ENCODE data around the gene C15orf61. TPM values are rescaled to one million over a fixed set of nuclear protein-coding genes. Genes with fewer than 3 reads are reported as not detected.

Gene C15orf61
- polyA plus RNA-seq, 1 donor = 4.9 TPM

- Histone ChIP-seq H3K4me3 (ENCODE audit: low read length) (no peak overlapping the region), H3K4me1 (ENCODE audit: control insufficient read depth, insufficient read depth, low read length) (no peaks in the 10 kb centered on the region), H3K27me3 (ENCODE audit: control insufficient read depth, insufficient read depth, low read length) (no peaks in the 10 kb centered on the region), H3K9me3 (ENCODE audit: control insufficient read depth, low read depth, low read length) (no peaks in the 10 kb centered on the region), H3K27ac (ENCODE audit: low read length) (no peak overlapping the region), H3K36me3 (ENCODE audit: control insufficient read depth, insufficient read depth, low read length) (no peaks in the 10 kb centered on the region)
- no peak for DNase-seq
- WGBS (ENCODE audit: insufficient coverage, low lambda C conversion rate) = 73% methylated on average over 5 of the region's 13 CpGs
Observed at GRCh38 chr15:67501836-67502461, 19.0 kb upstream of the C15orf61 start.

- no peak for DNase-seq
- H3K4me3 ChIP-seq (ENCODE audit: low read length) = no peak overlapping the region
- H3K9me3 ChIP-seq (ENCODE audit: control insufficient read depth, low read depth, low read length) = no peaks in the 10 kb centered on the region
- 95% methylated on average over 4 of the region's 6 CpGs for WGBS (ENCODE audit: insufficient coverage, low lambda C conversion rate)
- H3K27ac ChIP-seq (ENCODE audit: low read length) = no peak overlapping the region
- no peaks in the 10 kb centered on the region for H3K4me1 ChIP-seq (ENCODE audit: control insufficient read depth, insufficient read depth, low read length)
- no peaks in the 10 kb centered on the region for H3K27me3 ChIP-seq (ENCODE audit: control insufficient read depth, insufficient read depth, low read length)
- H3K36me3 ChIP-seq (ENCODE audit: control insufficient read depth, insufficient read depth, low read length) = no peaks in the 10 kb centered on the region
Observed at GRCh38 chr15:67504056-67504455, 16.9 kb upstream of the C15orf61 start.

- Histone ChIP-seq H3K4me1 (ENCODE audit: control insufficient read depth, insufficient read depth, low read length) (no peaks in the 10 kb centered on the region), H3K36me3 (ENCODE audit: control insufficient read depth, insufficient read depth, low read length) (no peaks in the 10 kb centered on the region), H3K27me3 (ENCODE audit: control insufficient read depth, insufficient read depth, low read length) (no peaks in the 10 kb centered on the region), H3K27ac (ENCODE audit: low read length) (no peak overlapping the region), H3K9me3 (ENCODE audit: control insufficient read depth, low read depth, low read length) (no peaks in the 10 kb centered on the region), H3K4me3 (ENCODE audit: low read length) (no peak overlapping the region)
- DNase-seq = no peak
- 88% methylated on average over 4 of the region's 5 CpGs for WGBS (ENCODE audit: insufficient coverage, low lambda C conversion rate)
Observed at GRCh38 chr15:67504796-67505195, 16.1 kb upstream of the C15orf61 start.

- no peak for DNase-seq
- H3K4me1 ChIP-seq (ENCODE audit: control insufficient read depth, insufficient read depth, low read length) = no peaks in the 10 kb centered on the region
- WGBS (ENCODE audit: insufficient coverage, low lambda C conversion rate) = 54% methylated on average over 2 of the region's 5 CpGs
- no peak overlapping the region for H3K27ac ChIP-seq (ENCODE audit: low read length)
- H3K36me3 ChIP-seq (ENCODE audit: control insufficient read depth, insufficient read depth, low read length) = no peaks in the 10 kb centered on the region
- H3K27me3 ChIP-seq (ENCODE audit: control insufficient read depth, insufficient read depth, low read length) = no peaks in the 10 kb centered on the region
- H3K9me3 ChIP-seq (ENCODE audit: control insufficient read depth, low read depth, low read length) = no peaks in the 10 kb centered on the region
- no peak overlapping the region for H3K4me3 ChIP-seq (ENCODE audit: low read length)
Observed at GRCh38 chr15:67505675-67506572, 15.0 kb upstream of the C15orf61 start.

GRCh38 chr15:67506775-67507747 lies 13.9 kb upstream of the C15orf61 start:
- no peak overlapping the region for H3K4me3 ChIP-seq (ENCODE audit: low read length)
- no peaks in the 10 kb centered on the region for H3K36me3 ChIP-seq (ENCODE audit: control insufficient read depth, insufficient read depth, low read length)
- H3K27me3 ChIP-seq (ENCODE audit: control insufficient read depth, insufficient read depth, low read length) = no peaks in the 10 kb centered on the region
- no peaks in the 10 kb centered on the region for H3K9me3 ChIP-seq (ENCODE audit: control insufficient read depth, low read depth, low read length)
- no peak overlapping the region for H3K27ac ChIP-seq (ENCODE audit: low read length)
- 86% methylated on average over 1 of the region's 11 CpGs for WGBS (ENCODE audit: insufficient coverage, low lambda C conversion rate)
- DNase-seq = no peak
- H3K4me1 ChIP-seq (ENCODE audit: control insufficient read depth, insufficient read depth, low read length) = no peaks in the 10 kb centered on the region

- 100% methylated on average over 2 of the region's 3 CpGs for WGBS (ENCODE audit: insufficient coverage, low lambda C conversion rate)
- H3K4me3 ChIP-seq (ENCODE audit: low read length) = no peak overlapping the region
- DNase-seq = no peak
- no peaks in the 10 kb centered on the region for H3K27me3 ChIP-seq (ENCODE audit: control insufficient read depth, insufficient read depth, low read length)
- H3K36me3 ChIP-seq (ENCODE audit: control insufficient read depth, insufficient read depth, low read length) = peaks cover 4% of the 10 kb centered on the region
- no peak overlapping the region for H3K27ac ChIP-seq (ENCODE audit: low read length)
- H3K9me3 ChIP-seq (ENCODE audit: control insufficient read depth, low read depth, low read length) = no peaks in the 10 kb centered on the region
- H3K4me1 ChIP-seq (ENCODE audit: control insufficient read depth, insufficient read depth, low read length) = no peaks in the 10 kb centered on the region
Observed at GRCh38 chr15:67508407-67508806, 12.5 kb upstream of the C15orf61 start.

GRCh38 chr15:67509918-67510317 lies 11.0 kb upstream of the C15orf61 start:
- Histone ChIP-seq H3K27ac (ENCODE audit: low read length) (no peak overlapping the region), H3K36me3 (ENCODE audit: control insufficient read depth, insufficient read depth, low read length) (peaks cover 10% of the 10 kb centered on the region), H3K4me3 (ENCODE audit: low read length) (no peak overlapping the region), H3K27me3 (ENCODE audit: control insufficient read depth, insufficient read depth, low read length) (no peaks in the 10 kb centered on the region), H3K4me1 (ENCODE audit: control insufficient read depth, insufficient read depth, low read length) (no peaks in the 10 kb centered on the region), H3K9me3 (ENCODE audit: control insufficient read depth, low read depth, low read length) (no peaks in the 10 kb centered on the region)
- no CpG with 5 or more reads among the region's 4 CpGs for WGBS (ENCODE audit: insufficient coverage, low lambda C conversion rate)
- DNase-seq = no peak

GRCh38 chr15:67510597-67511190 lies 10.2 kb upstream of the C15orf61 start:
- Histone ChIP-seq H3K4me3 (ENCODE audit: low read length) (no peak overlapping the region), H3K9me3 (ENCODE audit: control insufficient read depth, low read depth, low read length) (no peaks in the 10 kb centered on the region), H3K4me1 (ENCODE audit: control insufficient read depth, insufficient read depth, low read length) (no peaks in the 10 kb centered on the region), H3K27ac (ENCODE audit: low read length) (no peak overlapping the region), H3K27me3 (ENCODE audit: control insufficient read depth, insufficient read depth, low read length) (no peaks in the 10 kb centered on the region), H3K36me3 (ENCODE audit: control insufficient read depth, insufficient read depth, low read length) (peaks cover 14% of the 10 kb centered on the region)
- WGBS (ENCODE audit: insufficient coverage, low lambda C conversion rate) = 100% methylated on average over 4 of the region's 7 CpGs
- no peak for DNase-seq

GRCh38 chr15:67511606-67512005 lies 9.3 kb upstream of the C15orf61 start:
- DNase-seq = no peak
- Histone ChIP-seq H3K9me3 (ENCODE audit: control insufficient read depth, low read depth, low read length) (no peaks in the 10 kb centered on the region), H3K27ac (ENCODE audit: low read length) (no peak overlapping the region), H3K36me3 (ENCODE audit: control insufficient read depth, insufficient read depth, low read length) (peaks cover 14% of the 10 kb centered on the region), H3K4me1 (ENCODE audit: control insufficient read depth, insufficient read depth, low read length) (no peaks in the 10 kb centered on the region), H3K27me3 (ENCODE audit: control insufficient read depth, insufficient read depth, low read length) (no peaks in the 10 kb centered on the region), H3K4me3 (ENCODE audit: low read length) (no peak overlapping the region)
- WGBS (ENCODE audit: insufficient coverage, low lambda C conversion rate) = no CpG with 5 or more reads among the region's 3 CpGs

GRCh38 chr15:67512140-67512539 lies 8.8 kb upstream of the C15orf61 start:
- no peak for DNase-seq
- WGBS (ENCODE audit: insufficient coverage, low lambda C conversion rate) = 67% methylated on average over 2 of the region's 3 CpGs
- Histone ChIP-seq H3K9me3 (ENCODE audit: control insufficient read depth, low read depth, low read length) (no peaks in the 10 kb centered on the region), H3K4me3 (ENCODE audit: low read length) (no peak overlapping the region), H3K27me3 (ENCODE audit: control insufficient read depth, insufficient read depth, low read length) (no peaks in the 10 kb centered on the region), H3K36me3 (ENCODE audit: control insufficient read depth, insufficient read depth, low read length) (peaks cover 14% of the 10 kb centered on the region), H3K27ac (ENCODE audit: low read length) (no peak overlapping the region), H3K4me1 (ENCODE audit: control insufficient read depth, insufficient read depth, low read length) (no peaks in the 10 kb centered on the region)

All from large intestine (tissue), 3 donors.